ENCODE data around the gene LRRC4C. TPM values are rescaled to one million over a fixed set of nuclear protein-coding genes. Genes with fewer than 3 reads are reported as not detected.

The LRRC4C gene
- total and polyA plus RNA-seq, 7 donors = 0.98 to 5.4 (median 3.0) TPM; not detected in 1

GRCh38 chr11:40315122-40315521 is 1144.3 kb downstream of the LRRC4C start:
- H3K4me3 ChIP-seq = no peak overlapping the region
- H3K27ac ChIP-seq = no peak overlapping the region
- H3K36me3 ChIP-seq = no peaks in the 10 kb centered on the region
- TF ChIP-seq POLR2A (IDR thresholded peaks at IDR 0.05) = no peak
- no peak for TF ChIP-seq EP300 (IDR thresholded peaks at IDR 0.05)
- TF ChIP-seq CTCF (IDR thresholded peaks at IDR 0.05) = no peak
- TF ChIP-seq POLR2AphosphoS5 (IDR thresholded peaks at IDR 0.05) = no peak
- DNase-seq = no peak
- H3K9me3 ChIP-seq = no peaks in the 10 kb centered on the region
- intact Hi-C loops (cut with DNase I) = no loop called here
- no peaks in the 10 kb centered on the region for H3K27me3 ChIP-seq
- H3K4me1 ChIP-seq = no peaks in the 10 kb centered on the region
- 50 to 74% methylated on average over 1 of the region's 1 CpG for WGBS, 2 donors

DNA sequence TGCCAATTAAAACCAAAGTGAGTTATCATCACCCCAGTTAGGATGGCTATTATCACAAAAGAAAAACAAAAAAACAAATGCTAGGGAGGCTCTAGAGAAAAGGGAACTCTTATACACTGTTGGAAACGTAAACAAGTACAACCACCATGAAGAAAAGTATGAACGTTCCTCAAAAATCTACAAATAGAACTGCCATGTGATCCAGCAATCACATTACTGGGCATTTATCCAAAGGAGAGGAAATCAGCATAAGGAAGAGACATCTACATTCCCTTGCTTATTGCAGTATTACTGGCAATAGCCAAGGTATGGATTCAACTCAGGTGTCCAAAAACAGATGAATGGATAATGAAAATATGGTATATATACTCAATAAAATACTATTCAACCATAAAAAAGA is 1145.1 kb downstream of the LRRC4C start:
- Histone ChIP-seq H3K9me3 (no peaks in the 10 kb centered on the region), H3K27ac (no peak overlapping the region), H3K4me3 (no peak overlapping the region), H3K4me1 (no peaks in the 10 kb centered on the region), H3K27me3 (no peaks in the 10 kb centered on the region), H3K36me3 (no peaks in the 10 kb centered on the region)
- intact Hi-C loops (cut with DNase I) = no loop called here
- DNase-seq = no peak
- TF ChIP-seq POLR2A (IDR thresholded peaks at IDR 0.05) = no peak
- 36 to 52% methylated on average over 2 of the region's 2 CpGs for WGBS, 2 donors

GRCh38 chr11:40306938-40307548 is 1152.4 kb downstream of the LRRC4C start:
- Histone ChIP-seq H3K4me1 (no peaks in the 10 kb centered on the region), H3K9me3 (no peaks in the 10 kb centered on the region), H3K4me3 (no peak overlapping the region), H3K27me3 (no peaks in the 10 kb centered on the region), H3K27ac (no peak overlapping the region), H3K36me3 (no peaks in the 10 kb centered on the region)
- intact Hi-C loops (cut with DNase I) = no loop called here
- TF ChIP-seq CTCF (IDR thresholded peaks at IDR 0.05) = peak in 3 of 4 experiments; percentile 17 to 48 (median 23)
- TF ChIP-seq POLR2AphosphoS5 (IDR thresholded peaks at IDR 0.05) = no peak
- DNase-seq = no peak
- 2 to 11% methylated on average over 1 of the region's 1 CpG for WGBS, 2 donors

DNA sequence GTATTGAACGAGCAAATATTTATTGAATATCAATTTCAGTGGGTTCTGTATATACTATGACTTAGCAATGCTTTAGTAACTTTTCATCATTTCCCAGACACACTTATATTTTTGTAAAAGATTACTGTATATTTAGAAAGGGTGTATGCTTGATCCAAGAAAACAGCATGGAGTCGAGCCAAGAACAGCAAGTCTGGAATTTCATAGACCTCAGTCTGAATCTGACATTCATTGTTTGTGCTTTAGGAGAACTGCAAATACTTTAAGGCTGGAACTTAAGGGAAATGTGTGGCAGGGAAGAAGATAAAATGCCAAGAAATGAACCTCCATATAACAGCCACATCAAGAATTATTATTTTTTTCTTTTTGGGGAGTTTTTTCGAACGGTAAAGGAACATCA is 1156.8 kb downstream of the LRRC4C start:
- TF ChIP-seq POLR2A (IDR thresholded peaks at IDR 0.05) (no peak), EP300 (IDR thresholded peaks at IDR 0.05) (no peak), CTCF (IDR thresholded peaks at IDR 0.05) (no peak), POLR2AphosphoS5 (IDR thresholded peaks at IDR 0.05) (no peak)
- Histone ChIP-seq H3K36me3 (no peaks in the 10 kb centered on the region), H3K4me3 (no peak overlapping the region), H3K4me1 (no peaks in the 10 kb centered on the region), H3K27ac (no peak overlapping the region), H3K9me3 (no peaks in the 10 kb centered on the region), H3K27me3 (no peaks in the 10 kb centered on the region)
- no peak for DNase-seq
- 71 to 77% methylated on average over 4 of the region's 4 CpGs for WGBS, 2 donors
- intact Hi-C loops (cut with DNase I) = no loop called here

DNA sequence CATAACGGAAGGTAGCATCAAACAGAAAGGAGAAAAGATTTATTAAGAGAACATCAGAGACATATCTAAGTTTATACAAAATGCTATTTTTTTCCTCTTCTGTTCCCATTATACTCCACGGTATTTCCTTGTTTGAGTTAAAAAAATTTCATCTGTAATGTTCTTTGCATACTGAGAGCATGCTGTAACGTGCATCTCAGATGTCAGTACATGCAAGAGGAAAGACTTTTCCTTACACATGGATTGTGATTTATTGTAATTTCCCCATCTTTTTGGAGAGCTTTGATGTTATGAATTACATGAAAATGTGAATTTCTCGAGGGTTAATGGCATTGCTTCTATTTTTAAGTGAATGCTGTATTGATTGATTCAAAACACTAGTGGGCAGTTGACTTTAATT is 1164.0 kb downstream of the LRRC4C start:
- TF ChIP-seq CTCF (IDR thresholded peaks at IDR 0.05) (no peak), POLR2AphosphoS5 (IDR thresholded peaks at IDR 0.05) (no peak), EP300 (IDR thresholded peaks at IDR 0.05) (no peak), POLR2A (IDR thresholded peaks at IDR 0.05) (no peak)
- Histone ChIP-seq H3K4me3 (no peak overlapping the region), H3K36me3 (no peaks in the 10 kb centered on the region), H3K4me1 (peaks cover 0 to 15% (median 11%) of the 10 kb centered on the region in 4 donors), H3K27me3 (no peaks in the 10 kb centered on the region), H3K9me3 (no peaks in the 10 kb centered on the region), H3K27ac (no peak overlapping the region)
- intact Hi-C loops (cut with DNase I) = loop anchor here (10.0 kb wide), 1 partner anchor 921 kb away; no protein-coding TSS in a partner anchor
- no peak for DNase-seq
- WGBS, 2 donors = 46 to 71% methylated on average over 4 of the region's 4 CpGs
